Glutamatergic neuron (in vitro differentiated cells): ENCODE results near the gene IFITM10. TPM values are rescaled to one million over a fixed set of nuclear protein-coding genes. Genes with fewer than 3 reads are reported as not detected.

Experiments used
- DNase-seq: peaks from one replicate; pipeline ENCODE4 v3.0.0; 2022
- H3K27ac Mint-ChIP-seq: one replicate; pipeline ENCODE4 v1.8.0; 2020; ENCODE audit warnings: mild to moderate bottlenecking, mixed read lengths, inconsistent platforms; ENCODE audit not compliant: unreplicated experiment
- H3K27me3 Mint-ChIP-seq: one replicate; pipeline ENCODE4 v1.8.0; 2020; ENCODE audit warnings: mild to moderate bottlenecking, moderate library complexity, mixed read lengths, inconsistent platforms; ENCODE audit not compliant: unreplicated experiment
- H3K36me3 Mint-ChIP-seq: one replicate; pipeline ENCODE4 v1.8.0; 2020; ENCODE audit warnings: mild to moderate bottlenecking, mixed read lengths, inconsistent platforms; ENCODE audit not compliant: unreplicated experiment
- H3K4me1 Mint-ChIP-seq: one replicate; pipeline ENCODE4 v1.8.0; 2020; ENCODE audit warnings: mild to moderate bottlenecking, low read depth, mixed read lengths, inconsistent platforms; ENCODE audit not compliant: unreplicated experiment
- H3K4me3 Mint-ChIP-seq: one replicate; pipeline ENCODE4 v1.8.0; 2020; ENCODE audit warnings: mild to moderate bottlenecking, mixed read lengths, inconsistent platforms; ENCODE audit not compliant: unreplicated experiment
- H3K9me3 Mint-ChIP-seq: one replicate; pipeline ENCODE4 v1.8.0; 2020; ENCODE audit warnings: mild to moderate bottlenecking, moderate library complexity, mixed read lengths, inconsistent platforms; ENCODE audit not compliant: unreplicated experiment
- CTCF ChIP-seq: fragments of 200-600 bp; sonication (generic); IDR thresholded peaks from one replicate; pipeline ENCODE4 v1.5.0; 2021; ENCODE audit not compliant: partially characterized antibody, unreplicated experiment
- long read RNA-seq: library from polyadenylated mRNA; unstranded; transcript quantifications from one replicate; pipeline ENCODE4 v2.0.0, GENCODE V29; 2020; ENCODE audit not compliant: unreplicated experiment
- total RNA-seq: library from RNA; stranded (reverse); fragmentation: NEBNext Ultra II Directional; extraction: Animal tissue kit (Norgen Biotek cat#: 25700); gene quantifications from one replicate; pipeline ENCODE4 v1.2.1, GENCODE V29; 2021; ENCODE audit not compliant: unreplicated experiment

The IFITM10 gene
- total RNA-seq: 5.4 TPM
- long read RNA-seq, partial matches to known transcripts: 4 of 4 reads
- long read RNA-seq, other reads (novel, unspliced or antisense): 0 of 4 reads

GRCh38 chr11:1750481-1750839 is at the start of gene IFITM10:
IFITM10 (minus strand) TSS chr11:1750595; CDS start chr11:1750442, 153 bp downstream.
- Mint-ChIP-seq H3K4me1 (peaks cover 17% of the 10 kb centered on the region), H3K9me3 (peaks cover 12% of the 10 kb centered on the region), H3K27ac (peak within 1 kb of the TSS; percentile 28), H3K27me3 (peaks cover 16% of the 10 kb centered on the region), H3K4me3 (peak within 1 kb of the TSS; percentile 63), H3K36me3 (peaks cover 5% of the 10 kb centered on the region)
- DNase-seq: no peak
- TF ChIP-seq CTCF: no peak

- Mint-ChIP-seq H3K4me3 (no peak overlapping the region), H3K27me3 (peaks cover 2% of the 10 kb centered on the region), H3K27ac (no peak overlapping the region), H3K9me3 (peaks cover under 1% of the 10 kb centered on the region), H3K4me1 (peaks cover 1% of the 10 kb centered on the region), H3K36me3 (no peaks in the 10 kb centered on the region)
- TF ChIP-seq CTCF: no peak
- no peak for DNase-seq
Observed at GRCh38 chr11:1797391-1798125, 47.2 kb upstream of the IFITM10 start.

- peaks cover 4% of the 10 kb centered on the region for H3K27me3 Mint-ChIP-seq
- H3K27ac Mint-ChIP-seq: no peak overlapping the region
- H3K4me1 Mint-ChIP-seq: peaks cover 1% of the 10 kb centered on the region
- no peaks in the 10 kb centered on the region for H3K9me3 Mint-ChIP-seq
- no peak for DNase-seq
- no peak overlapping the region for H3K4me3 Mint-ChIP-seq
- TF ChIP-seq CTCF: no peak
- no peaks in the 10 kb centered on the region for H3K36me3 Mint-ChIP-seq
Observed at GRCh38 chr11:1796413-1797011, 46.1 kb upstream of the IFITM10 start.

- Mint-ChIP-seq H3K4me3 (no peak overlapping the region), H3K36me3 (no peaks in the 10 kb centered on the region), H3K27me3 (peaks cover 4% of the 10 kb centered on the region), H3K4me1 (no peaks in the 10 kb centered on the region), H3K27ac (no peak overlapping the region), H3K9me3 (peaks cover 4% of the 10 kb centered on the region)
- DNase-seq: no peak
- no peak for TF ChIP-seq CTCF
Observed at GRCh38 chr11:1793081-1793480, 42.7 kb upstream of the IFITM10 start.

- Mint-ChIP-seq H3K27me3 (peaks cover 4% of the 10 kb centered on the region), H3K4me3 (no peak overlapping the region), H3K36me3 (no peaks in the 10 kb centered on the region), H3K9me3 (peaks cover 4% of the 10 kb centered on the region), H3K27ac (no peak overlapping the region), H3K4me1 (no peaks in the 10 kb centered on the region)
- TF ChIP-seq CTCF: no peak
- DNase-seq: no peak
Observed at GRCh38 chr11:1792461-1792860, 42.1 kb upstream of the IFITM10 start.
